GM23248 (cell line): ENCODE measurements around the gene GGA2. TPM values are rescaled to one million over a fixed set of nuclear protein-coding genes. Genes with fewer than 3 reads are reported as not detected.
"Not testable (repeated sequence)": the region's sequence is repeated elsewhere in the genome, so short reads cannot be mapped to it uniquely, and the experiment has no call there.

Experiments
- DNase-seq: peaks from one replicate; pipeline ENCODE4 v3.0.0-alpha.2; 2015
- H2AFZ ChIP-seq: fragments of 200-600 bp; sonication (generic); 2 replicates; pipeline ENCODE4 v1.6.1; 2016; ENCODE audit warnings: antibody characterized with exemption
- H3F3A ChIP-seq: fragments of 200-600 bp; sonication (generic); 2 replicates; pipeline ENCODE4 v1.6.1; 2016; ENCODE audit warnings: mild to moderate bottlenecking, antibody characterized with exemption, mixed run types; ENCODE audit not compliant: insufficient read depth
- H3K27ac ChIP-seq: fragments of 200-600 bp; sonication (generic); 2 replicates; pipeline ENCODE4 v1.5.1; 2016; ENCODE audit warnings: mild to moderate bottlenecking
- H3K27me3 ChIP-seq: fragments of 200-600 bp; sonication (generic); replicated peaks from 2 replicates; pipeline ENCODE4 v1.6.1; 2016; ENCODE audit warnings: mild to moderate bottlenecking; ENCODE audit not compliant: insufficient read depth
- H3K36me3 ChIP-seq: fragments of 200-600 bp; sonication (generic); 2 replicates; pipeline ENCODE4 v1.6.1; 2016; ENCODE audit warnings: low read depth, mild to moderate bottlenecking
- H3K4me1 ChIP-seq: fragments of 200-600 bp; sonication (generic); 2 replicates; pipeline ENCODE4 v1.6.1; 2016; ENCODE audit warnings: mild to moderate bottlenecking; ENCODE audit not compliant: insufficient read depth
- H3K4me2 ChIP-seq: fragments of 200-600 bp; sonication (generic); one replicate; pipeline ENCODE4 v1.6.1; 2016; ENCODE audit warnings: mild to moderate bottlenecking; ENCODE audit not compliant: unreplicated experiment
- H3K4me3 ChIP-seq: fragments of 200-600 bp; sonication (generic); 2 replicates; pipeline ENCODE4 v1.5.1; 2016; ENCODE audit warnings: mild to moderate bottlenecking
- H3K79me2 ChIP-seq: fragments of 200-600 bp; sonication (generic); 2 replicates; pipeline ENCODE4 v1.6.1; 2016; ENCODE audit warnings: mild to moderate bottlenecking; ENCODE audit not compliant: insufficient read depth
- H3K9ac ChIP-seq: fragments of 200-600 bp; sonication (generic); 2 replicates; pipeline ENCODE4 v1.6.1; 2016; ENCODE audit warnings: mild to moderate bottlenecking
- H3K9me2 ChIP-seq: fragments of 200-600 bp; sonication (generic); 2 replicates; pipeline ENCODE4 v1.6.1; 2016; ENCODE audit warnings: mixed run types, mild to moderate bottlenecking, moderate library complexity; ENCODE audit not compliant: insufficient read depth
- H3K9me3 ChIP-seq: fragments of 200-600 bp; sonication (generic); one replicate; pipeline ENCODE4 v1.6.1; 2017; ENCODE audit warnings: low read depth
- H4K20me1 ChIP-seq: fragments of 200-600 bp; sonication (generic); 2 replicates; pipeline ENCODE4 v1.6.0; 2016; ENCODE audit not compliant: insufficient read depth
- EZH2 ChIP-seq: fragments of 200-600 bp; sonication (generic); IDR thresholded peaks from 2 replicates; pipeline ENCODE4 v1.6.1; 2018; ENCODE audit warnings: antibody characterized with exemption, mild to moderate bottlenecking; ENCODE audit not compliant: insufficient read depth, poor library complexity, severe bottlenecking
- EZH2phosphoT487 ChIP-seq: fragments of 200-600 bp; sonication (generic); IDR thresholded peaks from 2 replicates; pipeline ENCODE4 v1.6.1; 2018; ENCODE audit warnings: antibody characterized with exemption, moderate library complexity, mild to moderate bottlenecking, low read depth; ENCODE audit not compliant: insufficient read depth
- WGBS, 2 experiments: methylation state at CpG; one replicate each; pipeline ENCODE4 v1.1.6; 2015 to 2017; ENCODE audit warnings: low lambda C conversion rate in 2 of 2, low coverage in 1 of 2; ENCODE audit errors: missing lambda C conversion rate in 2 of 2; 5-methylcytosine and 5-hydroxymethylcytosine counted together
- in situ Hi-C: fragments of 300-500 bp; cut with MboI; formaldehyde crosslinking; loops from 2 replicates; pipeline ENCODE4 v1.15.0; 2020
- polyA plus RNA-seq: library from polyadenylated mRNA; unstranded; fragments of >200 nt; fragmentation: Nextera tagmentation; extraction: Ambion mirVana; gene quantifications from 2 replicates; pipeline ENCODE4 v1.2.1, GENCODE V29; 2016
- total RNA-seq: library from RNA; depleted of rRNA; stranded (reverse); fragments of >200 nt; shearing (Covaris generic); gene quantifications from 2 replicates; pipeline ENCODE4 v1.2.3, GENCODE V29; 2014

GGA2 gene
- total and polyA plus RNA-seq, 2 experiments from 2014 or later = 9.6 to 17.7 TPM

GRCh38 chr16:23469814-23470213 lies 40.5 kb downstream of the GGA2 start:
- Histone ChIP-seq H3K4me1 (peaks cover 6% of the 10 kb centered on the region), H3K27me3 (no peaks in the 10 kb centered on the region), H3K36me3 (peaks cover 8% of the 10 kb centered on the region; the same call in 1 of the 2 replicates), H3K9me2 (no peaks in the 10 kb centered on the region), H3K9ac (no peak overlapping the region), H2AFZ (no peak overlapping the region), H3K27ac (no peak overlapping the region), H3K4me2 (no peak overlapping the region), H4K20me1 (no peaks in the 10 kb centered on the region), H3K9me3 (no peaks in the 10 kb centered on the region), H3K4me3 (no peak overlapping the region), H3F3A (peaks cover 11% of the 10 kb centered on the region), H3K79me2 (no peaks in the 10 kb centered on the region)
- 42 to 51% methylated on average over 6 of the region's 6 CpGs for WGBS, 2 experiments
- peak; percentile 70 for DNase-seq
- in situ Hi-C loops = no loop called here
- TF ChIP-seq EZH2phosphoT487 (no peak), EZH2 (no peak)

GRCh38 chr16:23466162-23466885 lies 44.0 kb downstream of the GGA2 start:
- H3K9me3 ChIP-seq = no peaks in the 10 kb centered on the region
- no peaks in the 10 kb centered on the region for H4K20me1 ChIP-seq
- no peak overlapping the region for H3K4me2 ChIP-seq
- TF ChIP-seq EZH2phosphoT487 (no peak), EZH2 (no peak)
- H3K9ac ChIP-seq = no peak overlapping the region
- peaks cover 11% of the 10 kb centered on the region for H3F3A ChIP-seq
- in situ Hi-C loops = no loop called here
- 42 to 46% methylated on average over 4 of the region's 4 CpGs for WGBS, 2 experiments
- no peak overlapping the region for H3K4me3 ChIP-seq
- H3K4me1 ChIP-seq = peaks cover 6% of the 10 kb centered on the region
- peak overlapping the region; percentile 47 for H3K27ac ChIP-seq
- no peaks in the 10 kb centered on the region for H3K9me2 ChIP-seq
- peak; percentile 87 for DNase-seq
- H3K79me2 ChIP-seq = no peaks in the 10 kb centered on the region
- no peaks in the 10 kb centered on the region for H3K27me3 ChIP-seq
- no peak overlapping the region for H2AFZ ChIP-seq
- H3K36me3 ChIP-seq = peaks cover 8% of the 10 kb centered on the region; the same call in 1 of the 2 replicates

- Histone ChIP-seq H4K20me1 (no peaks in the 10 kb centered on the region), H3K9ac (no peak overlapping the region), H3K27me3 (no peaks in the 10 kb centered on the region), H3K4me2 (no peak overlapping the region), H3F3A (peaks cover 11% of the 10 kb centered on the region), H3K79me2 (no peaks in the 10 kb centered on the region), H3K27ac (no peak overlapping the region), H3K36me3 (peaks cover 8% of the 10 kb centered on the region; the same call in 1 of the 2 replicates), H3K9me3 (no peaks in the 10 kb centered on the region), H3K9me2 (no peaks in the 10 kb centered on the region), H3K4me3 (no peak overlapping the region), H2AFZ (no peak overlapping the region), H3K4me1 (peaks cover 6% of the 10 kb centered on the region)
- in situ Hi-C loops = no loop called here
- TF ChIP-seq EZH2phosphoT487 = no peak
- TF ChIP-seq EZH2 = no peak
- 98 to 100% methylated on average over 2 of the region's 2 CpGs for WGBS, 2 experiments
- DNase-seq = no peak
These were observed 45.1 kb downstream of the GGA2 start for GRCh38 chr16:23465179-23465578.

DNA sequence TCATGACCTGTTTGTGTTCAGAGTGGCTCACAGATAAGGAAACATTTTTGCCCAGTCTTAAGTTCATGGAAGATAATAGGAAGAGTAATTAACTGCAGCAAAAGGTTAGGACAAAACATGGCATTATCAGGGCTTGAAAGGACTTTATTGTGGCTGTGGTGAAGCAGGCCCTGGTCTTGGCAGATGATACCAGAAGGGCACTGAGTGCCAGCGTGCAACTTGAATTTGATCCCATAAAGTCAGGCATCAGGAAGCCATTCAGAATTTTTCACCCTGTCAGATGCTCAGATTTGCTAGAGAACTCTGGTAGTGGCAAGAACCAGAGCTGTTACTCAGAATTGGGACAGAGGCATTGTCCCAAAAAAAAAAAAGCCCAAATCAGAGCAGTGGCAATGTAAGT lies 46.1 kb downstream of the GGA2 start:
- Histone ChIP-seq H3K4me3 (no peak overlapping the region), H3K27ac (no peak overlapping the region), H3K4me2 (no peak overlapping the region), H3K4me1 (peaks cover 6% of the 10 kb centered on the region), H3K36me3 (peaks cover 2% of the 10 kb centered on the region; the same call in 1 of the 2 replicates), H3K27me3 (no peaks in the 10 kb centered on the region), H3F3A (peaks cover 11% of the 10 kb centered on the region), H3K9me3 (no peaks in the 10 kb centered on the region), H3K79me2 (no peaks in the 10 kb centered on the region), H3K9ac (no peak overlapping the region), H2AFZ (no peak overlapping the region), H3K9me2 (no peaks in the 10 kb centered on the region), H4K20me1 (no peaks in the 10 kb centered on the region)
- TF ChIP-seq EZH2phosphoT487 (no peak), EZH2 (no peak)
- no peak for DNase-seq
- in situ Hi-C loops = no loop called here
- WGBS, 2 experiments = 79 to 91% methylated on average over 1 of the region's 1 CpG

- H4K20me1 ChIP-seq, in situ Hi-C loops, H3K4me1 ChIP-seq, H3K9me3 ChIP-seq, H3K4me3 ChIP-seq, H3K27ac ChIP-seq, H2AFZ ChIP-seq, H3K79me2 ChIP-seq, H3K4me2 ChIP-seq, H3K9ac ChIP-seq, H3K36me3 ChIP-seq, H3K27me3 ChIP-seq, H3K9me2 ChIP-seq: not testable (repeated sequence)
- H3F3A ChIP-seq = peaks cover 11% of the 10 kb centered on the region
- 48 to 50% methylated on average over 6 of the region's 6 CpGs for WGBS, 2 experiments
- peak; percentile 65 for DNase-seq
These were observed 47.3 kb downstream of the GGA2 start for GRCh38 chr16:23462994-23463393.
